Lung (tissue), 12 donors: ENCODE measurements around the gene TRIM72. TPM values are rescaled to one million over a fixed set of nuclear protein-coding genes. Genes with fewer than 3 reads are reported as not detected.

Experiments used
- ATAC-seq: fragments of 200-7000 bp; cut with Tn5 transposase; one replicate; pipeline ENCODE4 v1.9.1; 2020; ENCODE audit warnings: moderate number of reproducible peaks; ENCODE audit not compliant: insufficient read depth, low FRiP score
- DNase-seq, 3 donors: peaks; one replicate each; pipeline ENCODE4 v3.0.0-alpha.2; 2013 to 2017
- H3K27ac ChIP-seq, 2 donors: one replicate each; pipeline ENCODE4 v1.5.1; 2013; ENCODE audit warnings: mild to moderate bottlenecking in 2 of 2, moderate library complexity in 2 of 2, control low read depth in 1 of 2, inconsistent platforms in 1 of 2, low read depth in 1 of 2, low read length in 1 of 2
- H3K27me3 ChIP-seq, 3 donors: one replicate each; pipeline ENCODE4 v1.5.1; 2013; ENCODE audit warnings: low read length in 2 of 3; ENCODE audit not compliant: control insufficient read depth in 3 of 3, insufficient read depth in 3 of 3
- H3K36me3 ChIP-seq, 4 donors: one replicate each; pipeline ENCODE4 v1.5.1; 2013; ENCODE audit warnings: low read length in 4 of 4, mild to moderate bottlenecking in 1 of 4, moderate library complexity in 1 of 4; ENCODE audit not compliant: control insufficient read depth in 4 of 4, insufficient read depth in 4 of 4
- H3K4me1 ChIP-seq, 5 donors: one replicate each; pipeline ENCODE4 v1.5.1; 2013; ENCODE audit warnings: low read length in 5 of 5, mild to moderate bottlenecking in 2 of 5, moderate library complexity in 1 of 5; ENCODE audit not compliant: control insufficient read depth in 5 of 5, insufficient read depth in 5 of 5
- H3K4me3 ChIP-seq: one replicate; pipeline ENCODE4 v1.5.1; 2013; ENCODE audit warnings: mild to moderate bottlenecking, control low read depth, moderate library complexity
- H3K9ac ChIP-seq, 2 donors: one replicate each; pipeline ENCODE4 v1.5.1; 2013; ENCODE audit warnings: low read length in 2 of 2, control low read depth in 1 of 2; ENCODE audit not compliant: insufficient read depth in 1 of 2
- H3K9me3 ChIP-seq, 4 donors: one replicate each; pipeline ENCODE4 v1.5.1; 2013; ENCODE audit warnings: low read length in 3 of 4, mild to moderate bottlenecking in 1 of 4, moderate library complexity in 1 of 4; ENCODE audit not compliant: control insufficient read depth in 4 of 4, insufficient read depth in 3 of 4
- CTCF ChIP-seq: IDR thresholded peaks from 2 replicates; pipeline ENCODE4 v1.5.1; 2012; ENCODE audit warnings: mild to moderate bottlenecking; ENCODE audit errors: control extremely low read depth, extremely low read depth
- WGBS, 2 donors: extraction: QIAGEN DNeasy Blood & Tissue Kit; methylation state at CpG; one replicate each; pipeline ENCODE4 v1.1.7; 2013; 5-methylcytosine and 5-hydroxymethylcytosine counted together
- polyA plus RNA-seq, 2 donors: library from polyadenylated mRNA; stranded (reverse); fragments of 200-250 nt; gene quantifications; one replicate each; pipeline ENCODE4 v1.2.1, GENCODE V29; 2013
- total RNA-seq, 2 donors: library from RNA; depleted of rRNA in 1 of 2; stranded (reverse); fragments of >200 nt in 1 of 2; gene quantifications; one replicate each; pipeline ENCODE4 v1.2.1, GENCODE V29; 2014 to 2021
- donor health status: control.
- donor health status: control.
- donor health status: Bipolar disorder and iron deficiency.
- donor health status: healthy.
- donor health status: DM: yes; HTN: yes; CAD: no.

Gene TRIM72
- total and polyA plus RNA-seq, 4 donors, result 0.02 to 0.09 (median 0.03) TPM; not detected in 1

- Histone ChIP-seq H3K27ac (no peak overlapping the region), H3K4me3 (no peak overlapping the region), H3K9ac (no peak overlapping the region), H3K27me3 (no peaks in the 10 kb centered on the region), H3K9me3 (no peaks in the 10 kb centered on the region), H3K36me3 (peaks cover 76 to 87% (median 81%) of the 10 kb centered on the region in 4 donors), H3K4me1 (peaks cover 0 to 1% (median 0%) of the 10 kb centered on the region in 5 donors)
- DNase-seq, result no peak
- ATAC-seq, result no peak
- 94% methylated on average over 2 of the region's 2 CpGs for WGBS, 2 donors
- TF ChIP-seq CTCF, result no peak
These were observed 24.5 kb upstream of the TRIM72 start for GRCh38 chr16:31189412-31189778.

- Histone ChIP-seq H3K36me3 (peaks cover 76 to 88% (median 80%) of the 10 kb centered on the region in 4 donors), H3K4me3 (no peak overlapping the region), H3K9ac (no peak overlapping the region), H3K27me3 (no peaks in the 10 kb centered on the region), H3K4me1 (peaks cover 0 to 1% (median 0%) of the 10 kb centered on the region in 5 donors), H3K27ac (no peak overlapping the region), H3K9me3 (no peaks in the 10 kb centered on the region)
- 94 to 95% methylated on average over 12 of the region's 12 CpGs for WGBS, 2 donors
- ATAC-seq (no peak), DNase-seq (no peak)
- no peak for TF ChIP-seq CTCF
These were observed 23.9 kb upstream of the TRIM72 start for GRCh38 chr16:31190061-31190460.

GRCh38 chr16:31190818-31191444 is 23.0 kb upstream of the TRIM72 start:
- no peaks in the 10 kb centered on the region for H3K27me3 ChIP-seq

More at GRCh38 chr16:31190818-31191444, 23.0 kb upstream of the TRIM72 start:
- no peak overlapping the region for H3K4me3 ChIP-seq
- H3K36me3 ChIP-seq, result peaks cover 74 to 81% (median 79%) of the 10 kb centered on the region in 4 donors
- H3K27ac ChIP-seq, result no peak overlapping the region
- 96% methylated on average over 17 of the region's 17 CpGs for WGBS, 2 donors
- ATAC-seq, result no peak
- H3K4me1 ChIP-seq, result no peaks in the 10 kb centered on the region
- no peak for DNase-seq
- no peak for TF ChIP-seq CTCF
- no peak overlapping the region for H3K9ac ChIP-seq
- no peaks in the 10 kb centered on the region for H3K9me3 ChIP-seq
